ENCODE results near the gene UNC5CL.

Gene UNC5CL

DNA sequence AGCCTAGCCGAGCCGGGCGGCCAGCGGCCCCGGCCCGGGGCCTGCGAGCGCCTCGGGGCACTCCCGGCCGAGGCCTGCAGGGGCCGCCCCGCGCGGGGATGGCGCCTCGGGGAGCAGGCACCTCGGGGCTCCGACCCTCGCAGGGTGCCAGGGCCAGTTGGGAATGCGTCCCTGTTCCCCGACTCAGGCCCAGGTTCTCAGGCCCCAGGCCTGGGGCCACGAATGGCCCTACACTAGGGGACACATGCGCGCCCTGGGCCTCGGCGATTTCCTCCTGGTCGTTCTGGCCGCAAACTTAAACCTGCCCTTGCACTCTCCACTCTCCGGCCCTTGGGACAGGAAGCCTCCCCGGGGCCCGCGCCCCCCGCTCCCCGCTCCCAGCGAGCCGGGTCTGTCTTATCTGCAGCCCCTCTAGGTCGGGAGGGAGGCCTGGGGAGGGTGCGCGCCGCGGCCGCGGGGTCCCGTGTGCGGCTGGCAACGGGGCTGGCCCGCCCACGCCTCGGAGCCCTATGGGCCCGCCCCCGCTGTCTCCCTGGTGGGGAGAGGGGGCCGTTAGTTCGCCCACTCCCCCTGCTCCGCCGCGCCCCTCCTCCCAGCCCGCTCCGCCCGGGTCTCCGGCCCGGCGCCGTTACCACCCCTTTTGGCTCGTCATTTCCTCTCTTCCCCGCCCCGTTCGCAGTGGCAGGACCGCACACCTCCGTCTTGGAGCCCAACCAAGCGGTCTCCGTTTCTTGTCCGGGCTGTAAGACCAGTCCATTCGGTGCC lies 34.4 kb upstream of the UNC5CL start:
- DNase-seq (ENCODE audit: low spot score): peak; percentile 81
- CTCF ChIA-PET: no interaction called here
- POLR2A ChIA-PET (ENCODE audit: low non-redundant PET): interaction anchor here (1.1 kb wide), 1 partner anchor 28 kb away, joined by 4 read pairs; no protein-coding TSS in a partner anchor
- H3K27ac ChIP-seq: peak overlapping the region; percentile 100
- TF ChIP-seq, protein P1, sequence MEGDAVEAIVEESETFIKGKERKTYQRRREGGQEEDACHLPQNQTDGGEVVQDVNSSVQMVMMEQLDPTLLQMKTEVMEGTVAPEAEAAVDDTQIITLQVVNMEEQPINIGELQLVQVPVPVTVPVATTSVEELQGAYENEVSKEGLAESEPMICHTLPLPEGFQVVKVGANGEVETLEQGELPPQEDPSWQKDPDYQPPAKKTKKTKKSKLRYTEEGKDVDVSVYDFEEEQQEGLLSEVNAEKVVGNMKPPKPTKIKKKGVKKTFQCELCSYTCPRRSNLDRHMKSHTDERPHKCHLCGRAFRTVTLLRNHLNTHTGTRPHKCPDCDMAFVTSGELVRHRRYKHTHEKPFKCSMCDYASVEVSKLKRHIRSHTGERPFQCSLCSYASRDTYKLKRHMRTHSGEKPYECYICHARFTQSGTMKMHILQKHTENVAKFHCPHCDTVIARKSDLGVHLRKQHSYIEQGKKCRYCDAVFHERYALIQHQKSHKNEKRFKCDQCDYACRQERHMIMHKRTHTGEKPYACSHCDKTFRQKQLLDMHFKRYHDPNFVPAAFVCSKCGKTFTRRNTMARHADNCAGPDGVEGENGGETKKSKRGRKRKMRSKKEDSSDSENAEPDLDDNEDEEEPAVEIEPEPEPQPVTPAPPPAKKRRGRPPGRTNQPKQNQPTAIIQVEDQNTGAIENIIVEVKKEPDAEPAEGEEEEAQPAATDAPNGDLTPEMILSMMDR (conservative IDR thresholded peaks at IDR 0.05; ENCODE audit: low read depth): peak; percentile 28; the same call in 1 of the 2 replicates

DNA sequence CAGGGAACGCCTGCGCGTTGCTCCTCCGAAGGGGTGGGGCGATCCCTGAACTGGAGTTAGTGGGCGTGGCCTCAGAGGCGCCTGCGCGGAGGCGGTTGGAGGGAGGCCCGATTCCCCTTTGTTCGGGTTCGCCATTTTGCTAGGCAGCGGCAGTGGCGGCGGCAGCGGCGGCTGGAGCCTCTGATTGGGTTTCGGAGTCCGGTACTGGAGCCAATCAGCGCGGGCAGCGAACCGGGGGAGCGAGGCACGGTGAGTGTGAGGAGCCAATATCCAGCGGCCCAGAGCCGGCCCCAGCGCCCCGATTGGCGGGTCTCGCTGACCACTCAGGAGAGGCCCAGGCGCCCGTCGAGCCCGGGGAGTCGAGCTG lies 33.8 kb upstream of the UNC5CL start, which contains the start of gene NFYA:
TSS of gene NFYA (plus strand) at position 139 of the 367 bp plus-strand sequence. CDS start 6,116 bp downstream, outside the sequence.
- ChIA-PET CTCF (interaction anchor here (0.7 kb wide), 1 partner anchor 105 kb away, joined by 3 read pairs; no protein-coding TSS in a partner anchor), POLR2A (ENCODE audit: low non-redundant PET) (interaction anchor here (0.6 to 1.1 kb wide), 2 partner anchors 27 to 633 kb away, joined by 3 to 4 read pairs; no protein-coding TSS in a partner anchor)
- peak; percentile 99 for DNase-seq (ENCODE audit: low spot score)
- peak within 1 kb of the TSS; percentile 100 for H3K27ac ChIP-seq
- TF ChIP-seq, protein P1 (conservative IDR thresholded peaks at IDR 0.05; ENCODE audit: low read depth): no peak

DNA sequence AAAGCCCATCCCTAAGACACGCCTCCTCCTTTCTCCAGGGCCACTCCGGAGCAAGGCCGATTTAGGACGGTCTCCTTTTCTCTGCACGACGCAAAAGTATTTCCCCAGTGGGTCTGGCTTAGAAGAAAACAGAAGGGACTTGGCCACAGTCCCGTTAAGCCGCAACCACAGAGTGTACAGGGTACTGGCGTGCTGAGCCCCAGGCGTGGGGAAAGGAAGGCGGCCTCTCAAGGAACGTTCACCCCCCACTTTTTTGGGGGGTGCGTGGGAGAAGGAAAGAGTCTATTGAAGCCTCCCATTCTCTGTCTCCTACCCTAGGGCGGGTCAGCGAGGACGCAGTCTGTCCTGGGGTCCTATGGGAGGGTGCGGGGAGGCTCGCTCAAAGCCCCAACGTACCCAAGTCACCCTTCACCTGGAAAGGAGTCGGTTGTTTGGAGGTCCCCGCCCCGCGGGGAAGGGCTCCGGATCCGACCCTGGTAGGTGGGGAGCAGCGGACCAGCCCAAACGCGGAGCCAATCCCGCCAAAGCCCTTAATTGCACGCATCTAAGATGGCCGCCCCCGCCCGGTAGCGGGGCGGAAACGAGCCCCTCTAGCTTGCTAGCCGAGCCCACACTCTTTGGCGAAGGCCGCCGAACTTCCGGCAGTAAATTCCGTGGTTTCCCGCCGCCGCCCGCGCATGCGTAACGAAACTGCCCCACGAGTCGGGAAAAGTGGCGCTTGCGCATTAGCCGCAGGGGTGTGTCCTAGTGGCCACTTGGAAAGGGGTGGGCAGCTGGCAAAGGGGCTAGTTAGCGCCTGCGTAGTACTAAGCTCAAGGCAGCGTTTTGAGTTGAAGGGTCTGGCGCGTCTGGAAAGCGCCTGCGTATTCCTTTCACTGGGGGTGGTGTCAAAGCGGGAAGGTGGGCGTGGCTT lies 33.2 kb upstream of the UNC5CL start, which contains the start of gene OARD1:
TSS of gene OARD1 (minus strand) at position 434 of the 913 bp plus-strand sequence. CDS start 722 bp downstream, outside the sequence.
- ChIA-PET POLR2A (ENCODE audit: low non-redundant PET) (interaction anchor here (0.6 to 1.1 kb wide), 2 partner anchors 27 to 634 kb away, joined by 3 to 4 read pairs; no protein-coding TSS in a partner anchor), CTCF (interaction anchor here (0.7 kb wide), 2 partner anchors 106 to 1725 kb away, joined by 3 read pairs; no protein-coding TSS in a partner anchor)
- TF ChIP-seq, protein P1 (conservative IDR thresholded peaks at IDR 0.05; ENCODE audit: low read depth): no peak

DNA sequence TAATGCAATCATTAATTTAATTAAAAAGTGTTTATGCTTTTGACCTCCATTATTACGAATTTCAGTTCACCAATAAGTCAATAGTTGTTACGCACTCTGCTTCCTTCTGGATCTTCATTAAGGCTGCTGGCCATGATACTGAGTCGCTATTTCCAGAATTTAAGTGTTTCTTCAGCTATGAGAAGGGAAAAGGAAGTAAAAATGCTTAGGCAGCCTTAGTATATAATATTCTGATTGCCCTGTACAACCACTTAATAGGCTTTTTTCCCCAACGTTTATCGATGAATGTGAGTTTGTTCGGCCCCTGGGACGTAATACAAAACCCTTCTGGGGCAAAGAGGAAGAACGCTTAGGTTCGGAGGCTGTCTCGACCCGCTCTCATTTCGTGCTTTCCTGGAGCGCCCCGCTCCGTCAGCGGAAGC lies 32.5 kb upstream of the UNC5CL start:
- ChIA-PET POLR2A (ENCODE audit: low non-redundant PET) (no interaction called here), CTCF (no interaction called here)
- TF ChIP-seq, protein P1 (conservative IDR thresholded peaks at IDR 0.05; ENCODE audit: low read depth): no peak
- H3K27ac ChIP-seq: peak overlapping the region; percentile 100
- no peak for DNase-seq (ENCODE audit: low spot score)

More for the DNA sequence above, 33.2 kb upstream of the UNC5CL start, which contains the start of gene OARD1:
- DNase-seq (ENCODE audit: low spot score): peak; percentile 99
- peak within 1 kb of the TSS; percentile 100 for H3K27ac ChIP-seq

DNA sequence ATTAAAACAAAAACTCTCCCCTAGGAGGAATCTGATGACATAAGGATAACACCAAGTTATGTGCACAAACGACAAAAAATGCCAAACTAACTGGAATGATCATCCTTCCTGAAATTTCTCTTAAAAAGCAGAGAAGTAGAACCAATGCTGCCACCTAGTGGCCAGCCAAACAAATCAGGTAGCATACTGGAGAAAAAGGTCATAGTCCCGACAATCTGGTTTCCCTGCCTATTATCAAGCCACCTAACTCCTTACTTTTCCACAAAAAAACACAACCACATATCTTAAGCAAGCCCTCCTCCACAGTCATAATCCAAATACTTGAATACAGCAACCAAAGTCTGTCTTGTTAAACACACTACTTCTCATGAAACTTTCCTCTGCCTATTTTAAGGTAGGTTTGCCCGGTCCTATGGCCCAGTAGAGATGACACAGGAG lies 27.9 kb upstream of the UNC5CL start:
- H3K27ac ChIP-seq: no peak overlapping the region
- TF ChIP-seq, protein P1 (conservative IDR thresholded peaks at IDR 0.05; ENCODE audit: low read depth): peak; percentile 82
- POLR2A ChIA-PET (ENCODE audit: low non-redundant PET): no interaction called here
- CTCF ChIA-PET: interaction anchor here (0.9 kb wide), 1 partner anchor 354 kb away, joined by 3 read pairs; no protein-coding TSS in a partner anchor
- peak; percentile 22 for DNase-seq (ENCODE audit: low spot score)
